ENCODE measurements around the gene NDUFS8. TPM values are rescaled to one million over a fixed set of nuclear protein-coding genes. Genes with fewer than 3 reads are reported as not detected.

NDUFS8 gene
- total and polyA plus RNA-seq, 2 of the 4 experiments (the other 2 are of a cell fraction), result 85.9 to 131 TPM

DNA sequence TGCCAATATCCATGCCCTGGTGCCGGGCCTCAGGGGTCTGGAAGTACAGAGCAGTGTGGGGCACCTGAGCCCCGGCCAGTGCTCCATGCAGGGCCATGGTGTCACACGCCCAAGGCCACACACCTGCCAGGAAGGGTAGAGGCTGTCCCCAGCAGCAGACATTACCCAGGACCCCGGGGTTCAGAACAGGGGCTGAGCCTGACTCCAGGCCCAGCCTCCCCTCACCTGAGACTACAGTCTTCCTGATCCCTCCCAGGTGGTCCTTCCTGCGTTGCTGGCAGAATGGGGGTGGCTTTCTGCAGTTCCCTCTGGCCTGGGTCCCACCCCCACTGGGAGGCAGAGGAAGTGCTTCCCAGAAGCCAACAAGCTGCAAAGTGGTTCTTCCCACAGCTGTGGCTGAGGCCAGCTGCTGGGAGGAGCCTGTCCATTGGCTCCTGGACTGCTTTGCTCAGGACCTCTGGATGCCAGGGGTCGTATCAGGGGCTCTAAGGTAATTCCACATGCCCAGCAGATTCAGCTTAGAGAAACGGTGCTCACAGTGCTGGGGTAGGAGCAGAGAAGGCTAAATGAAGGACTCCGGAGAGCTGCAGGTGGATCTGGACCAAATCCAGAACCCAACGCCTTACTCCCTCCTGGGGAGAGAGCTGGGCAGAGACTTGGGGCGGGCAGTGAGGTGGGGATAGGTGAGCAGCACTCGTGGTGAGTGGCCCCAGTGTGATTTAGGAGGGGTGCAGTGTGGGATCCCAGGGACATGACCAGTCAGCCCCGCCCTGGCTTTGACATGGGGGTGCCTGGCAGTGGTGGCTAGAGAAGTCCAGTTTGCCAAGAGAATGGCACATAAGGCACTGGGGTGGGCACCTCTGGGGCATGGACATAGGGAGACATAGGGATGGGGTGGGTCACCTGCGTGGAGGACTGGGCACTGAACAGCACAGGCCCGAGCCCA lies 21.0 kb downstream of the NDUFS8 start:
- TF ChIP-seq CHD1 (IDR thresholded peaks at IDR 0.05; ENCODE audit: low read depth, low read length) (no peak), RCOR1 (IDR thresholded peaks at IDR 0.05; ENCODE audit: insufficient replicate concordance, low read length) (no peak), MXI1 (IDR thresholded peaks at IDR 0.05; ENCODE audit: borderline replicate concordance, low read depth, low read length) (no peak), POLR2A (IDR thresholded peaks at IDR 0.05; ENCODE audit: low read depth, low read length) (no peak), BHLHE40 (IDR thresholded peaks at IDR 0.05; ENCODE audit: low read depth, low read length) (no peak), ELK1 (IDR thresholded peaks at IDR 0.05; ENCODE audit: borderline replicate concordance, low read depth, low read length) (no peak), RAD21 (IDR thresholded peaks at IDR 0.05; ENCODE audit: low read length) (no peak), MAFK (IDR thresholded peaks at IDR 0.05; ENCODE audit: low read depth, low read length) (no peak), SMC3 (IDR thresholded peaks at IDR 0.05; ENCODE audit: low read depth, low read length) (no peak), RFX5 (IDR thresholded peaks at IDR 0.05; ENCODE audit: low read depth, low read length) (no peak), FOS (IDR thresholded peaks at IDR 0.05; ENCODE audit: low read depth, low read length) (no peak), CEBPB (IDR thresholded peaks at IDR 0.05; ENCODE audit: low read depth, low read length) (no peak), CTCF (conservative IDR thresholded peaks at IDR 0.05; ENCODE audit: low read depth, low read length) (no peak)
- no peak overlapping the region for H4K5ac ChIP-seq (ENCODE audit: low read depth, low read length)
- H2BK20ac ChIP-seq (ENCODE audit: low read depth, low read length), result no peak overlapping the region
- no peaks in the 10 kb centered on the region for H3K27me3 ChIP-seq (ENCODE audit: control insufficient read depth, insufficient read depth, low read length)
- no peak overlapping the region for H3K14ac ChIP-seq (replicated peaks; ENCODE audit: low read depth, low read length)
- no peaks in the 10 kb centered on the region for H3K4me1 ChIP-seq (ENCODE audit: control insufficient read depth, insufficient read depth, low read length)
- peak overlapping the region; percentile 17 for H2AFZ ChIP-seq (replicated peaks; ENCODE audit: low read length, poor library complexity)
- no peak overlapping the region for H3K23ac ChIP-seq (ENCODE audit: low read depth, low read length)
- H3K4me2 ChIP-seq (ENCODE audit: low read depth, low read length), result no peak overlapping the region
- no peak overlapping the region for H2AK5ac ChIP-seq (ENCODE audit: low read depth, low read length)
- no peak overlapping the region for H2BK120ac ChIP-seq (ENCODE audit: low read depth, low read length)
- no TSS peak for BruUV-seq (replicated peaks)
- H3K27ac ChIP-seq (ENCODE audit: insufficient read depth, low read length), result no peak overlapping the region
- no peak overlapping the region for H3K4me3 ChIP-seq (ENCODE audit: insufficient read depth, low read depth, low read length)
- dilution Hi-C loops (cut with HindIII; ENCODE audit: low sequenced_read_pairs, unreplicated experiment) (no loop called here), in situ Hi-C loops (cut with MboI; ENCODE audit: low sequenced_read_pairs) (no loop called here), intact Hi-C loops (cut with micrococcal nuclease) (no loop called here)
- no peak overlapping the region for H4K91ac ChIP-seq (ENCODE audit: insufficient read depth, low read depth, low read length)
- H4K8ac ChIP-seq (ENCODE audit: low read depth in 2 of 2, low read length in 2 of 2), result no peak overlapping the region
- no peak overlapping the region for H3K56ac ChIP-seq (ENCODE audit: extremely low read depth, insufficient read depth, low read length)
- H2BK15ac ChIP-seq (ENCODE audit: low read depth, low read length), result no peak overlapping the region
- H3K9me3 ChIP-seq (ENCODE audit: control insufficient read depth, insufficient read depth, low read length), result no peaks in the 10 kb centered on the region
- no peaks in the 10 kb centered on the region; the same call in none of the 2 replicates for H4K20me1 ChIP-seq (ENCODE audit: insufficient read depth, low read length)
- no peak overlapping the region for H2BK5ac ChIP-seq (ENCODE audit: low read depth, low read length, poor library complexity, severe bottlenecking)
- H3K79me1 ChIP-seq (ENCODE audit: low read depth in 1 of 2, low read length in 2 of 2), result peaks cover 0 to 5% of the 10 kb centered on the region in 2 experiments; a peak in 3 of 4 replicates
- H3K4ac ChIP-seq (ENCODE audit: low read depth, low read length), result no peak overlapping the region
- no peak overlapping the region for H3K18ac ChIP-seq (ENCODE audit: low read depth, low read length)
- no peak overlapping the region for H3K9ac ChIP-seq (ENCODE audit: low read depth, low read length)
- WGBS, 2 experiments (ENCODE audit: extremely low coverage in 2 of 2, insufficient read length in 1 of 2), result 97% methylated on average over 6 of the region's 14 CpGs; no CpG with 5 or more reads in 1 of the 2 experiments
- H3K36me3 ChIP-seq (ENCODE audit: control insufficient read depth, insufficient read depth, low read length), result peaks cover 50% of the 10 kb centered on the region
- CTCF ChIA-PET, result interaction anchor here (1.4 kb wide), 1 partner anchor 9 kb away, joined by 3 read pairs; no protein-coding TSS in a partner anchor
- POLR2A ChIA-PET (ENCODE audit: unreplicated experiment), result no interaction called here
- no peak for DNase-seq
- H3K9me1 ChIP-seq (ENCODE audit: insufficient read depth, low read length), result peaks cover 4% of the 10 kb centered on the region; the same call in 1 of the 2 replicates
- no peak for ATAC-seq (ENCODE audit: low read depth)
- peak overlapping the region; percentile 33 for H2AK9ac ChIP-seq (replicated peaks; ENCODE audit: low read depth, low read length, poor library complexity)
